GM21737 (cell line): Measurements from ENCODE around the gene CFAP77.

Experiments used
- ATAC-seq: cut with Tn5 transposase; IDR thresholded peaks from one replicate; pipeline ENCODE4 v1.9.1; 2021; ENCODE audit warnings: mild to moderate bottlenecking, moderate library complexity; ENCODE audit not compliant: unreplicated experiment

CFAP77 gene

GRCh38 chr9:132590318-132591182 is 180.5 kb downstream of the CFAP77 start:
- no peak for ATAC-seq

- ATAC-seq = no peak
Measured at GRCh38 chr9:132591244-132591643, 181.2 kb downstream of the CFAP77 start.

GRCh38 chr9:132591751-132592314 is 181.8 kb downstream of the CFAP77 start:
- no peak for ATAC-seq

GRCh38 chr9:132592451-132592850 is 182.4 kb downstream of the CFAP77 start:
- no peak for ATAC-seq

GRCh38 chr9:132594412-132594811 is 184.4 kb downstream of the CFAP77 start:
- no peak for ATAC-seq

- ATAC-seq = no peak
Measured at GRCh38 chr9:132595319-132595718, 185.3 kb downstream of the CFAP77 start.

- ATAC-seq = no peak
Measured at GRCh38 chr9:132596200-132596599, 186.2 kb downstream of the CFAP77 start.

- ATAC-seq = no peak
Measured at GRCh38 chr9:132597073-132597775, 187.2 kb downstream of the CFAP77 start.

- no peak for ATAC-seq
Measured at GRCh38 chr9:132600326-132600984, 190.4 kb downstream of the CFAP77 start.

GRCh38 chr9:132602207-132602606 is 192.2 kb downstream of the CFAP77 start:
- ATAC-seq = no peak

- no peak for ATAC-seq
Measured at GRCh38 chr9:132605387-132605786, 195.4 kb downstream of the CFAP77 start.

GRCh38 chr9:132606066-132606465 is 196.1 kb downstream of the CFAP77 start:
- no peak for ATAC-seq

- no peak for ATAC-seq
Measured at GRCh38 chr9:132609184-132609583, 199.2 kb downstream of the CFAP77 start.

GRCh38 chr9:132609829-132610228 is 199.8 kb downstream of the CFAP77 start:
- ATAC-seq = no peak

GRCh38 chr9:132610661-132611060 is 200.7 kb downstream of the CFAP77 start:
- no peak for ATAC-seq

- ATAC-seq = no peak
Measured at GRCh38 chr9:132614324-132614723, 204.3 kb downstream of the CFAP77 start.

- no peak for ATAC-seq
Measured at GRCh38 chr9:132615774-132616173, 205.8 kb downstream of the CFAP77 start.

GRCh38 chr9:132616725-132617124 is 206.7 kb downstream of the CFAP77 start:
- ATAC-seq = no peak

GRCh38 chr9:132622159-132622558 is 212.1 kb downstream of the CFAP77 start:
- no peak for ATAC-seq
